Measurements from ENCODE around the gene STRIP1. TPM values are rescaled to one million over a fixed set of nuclear protein-coding genes. Genes with fewer than 3 reads are reported as not detected.

STRIP1 gene
- polyA plus RNA-seq, 3 donors from 2014 or later, result 17.7 to 30.4 (median 19.6) TPM

GRCh38 chr1:109997867-109998229 is 36.6 kb upstream of the STRIP1 start:
- no peak for DNase-seq
- no peak overlapping the region for H3K4me3 Mint-ChIP-seq
- H3K27me3 Mint-ChIP-seq (ENCODE audit: low read depth in 3 of 3), result no peaks in the 10 kb centered on the region
- H3K36me3 Mint-ChIP-seq, result no peaks in the 10 kb centered on the region
- no peaks in the 10 kb centered on the region for H3K9me3 Mint-ChIP-seq
- H3K27ac Mint-ChIP-seq, result no peak overlapping the region
- H3K4me1 Mint-ChIP-seq, result peaks cover 2 to 7% of the 10 kb centered on the region in 2 donors

GRCh38 chr1:110002695-110003094 is 31.7 kb upstream of the STRIP1 start:
- Mint-ChIP-seq H3K9me3 (no peaks in the 10 kb centered on the region), H3K27ac (no peak overlapping the region), H3K27me3 (ENCODE audit: low read depth in 3 of 3) (no peaks in the 10 kb centered on the region)

GRCh38 chr1:110003747-110004428 is 30.5 kb upstream of the STRIP1 start:
- Mint-ChIP-seq H3K36me3 (peaks cover 0 to 6% (median 0%) of the 10 kb centered on the region in 3 donors), H3K27ac (peak overlapping the region in 3 of 6 donors; percentile 14 to 42 (median 28)), H3K9me3 (no peaks in the 10 kb centered on the region), H3K27me3 (ENCODE audit: low read depth in 3 of 3) (no peaks in the 10 kb centered on the region), H3K4me1 (peaks cover 10 to 21% of the 10 kb centered on the region in 2 donors), H3K4me3 (no peak overlapping the region)
- DNase-seq, result no peak

More at GRCh38 chr1:110002695-110003094, 31.7 kb upstream of the STRIP1 start:
- H3K36me3 Mint-ChIP-seq, result peaks cover 0 to 6% (median 0%) of the 10 kb centered on the region in 3 donors
- no peak overlapping the region for H3K4me3 Mint-ChIP-seq
- H3K4me1 Mint-ChIP-seq, result peaks cover 10 to 21% of the 10 kb centered on the region in 2 donors
- no peak for DNase-seq

- Mint-ChIP-seq H3K27me3 (ENCODE audit: low read depth in 3 of 3) (no peaks in the 10 kb centered on the region), H3K36me3 (peaks cover 2 to 8% (median 7%) of the 10 kb centered on the region in 3 donors), H3K9me3 (no peaks in the 10 kb centered on the region), H3K4me1 (peaks cover 10 to 21% of the 10 kb centered on the region in 2 donors), H3K27ac (peak overlapping the region in 2 of 6 donors; percentile 6 to 14), H3K4me3 (no peak overlapping the region)
- no peak for DNase-seq
Measured at GRCh38 chr1:110004583-110004982, 29.8 kb upstream of the STRIP1 start.

- Mint-ChIP-seq H3K9me3 (no peaks in the 10 kb centered on the region), H3K4me3 (no peak overlapping the region), H3K36me3 (peaks cover 9 to 18% (median 13%) of the 10 kb centered on the region in 3 donors), H3K4me1 (peaks cover 10 to 21% of the 10 kb centered on the region in 2 donors), H3K27ac (no peak overlapping the region), H3K27me3 (ENCODE audit: low read depth in 3 of 3) (no peaks in the 10 kb centered on the region)
- no peak for DNase-seq
Measured at GRCh38 chr1:110005971-110006370, 28.5 kb upstream of the STRIP1 start.

GRCh38 chr1:110006516-110006915 is 27.9 kb upstream of the STRIP1 start:
- Mint-ChIP-seq H3K27me3 (ENCODE audit: low read depth in 3 of 3) (no peaks in the 10 kb centered on the region), H3K4me1 (peaks cover 10 to 21% of the 10 kb centered on the region in 2 donors), H3K36me3 (peaks cover 9 to 24% (median 13%) of the 10 kb centered on the region in 3 donors), H3K9me3 (no peaks in the 10 kb centered on the region), H3K4me3 (no peak overlapping the region), H3K27ac (no peak overlapping the region)
- DNase-seq, result no peak

GRCh38 chr1:110007046-110007830 is 27.2 kb upstream of the STRIP1 start:
- Mint-ChIP-seq H3K9me3 (no peaks in the 10 kb centered on the region), H3K27me3 (ENCODE audit: low read depth in 3 of 3) (no peaks in the 10 kb centered on the region), H3K4me3 (no peak overlapping the region), H3K27ac (peak overlapping the region in 1 of 6 donors; percentile 24), H3K4me1 (peaks cover 10 to 21% of the 10 kb centered on the region in 2 donors), H3K36me3 (peaks cover 13 to 29% (median 13%) of the 10 kb centered on the region in 3 donors)
- DNase-seq, result no peak

GRCh38 chr1:110008971-110009565 is 25.4 kb upstream of the STRIP1 start:
- Mint-ChIP-seq H3K4me3 (no peak overlapping the region), H3K27me3 (ENCODE audit: low read depth in 3 of 3) (no peaks in the 10 kb centered on the region), H3K36me3 (peaks cover 16 to 37% (median 20%) of the 10 kb centered on the region in 3 donors), H3K4me1 (peaks cover 5 to 16% of the 10 kb centered on the region in 2 donors), H3K9me3 (no peaks in the 10 kb centered on the region), H3K27ac (no peak overlapping the region)
- no peak for DNase-seq

- Mint-ChIP-seq H3K27me3 (ENCODE audit: low read depth in 3 of 3) (no peaks in the 10 kb centered on the region), H3K27ac (peak overlapping the region in 2 of 6 donors; percentile 50 to 61), H3K4me3 (no peak overlapping the region), H3K36me3 (peaks cover 24 to 58% (median 30%) of the 10 kb centered on the region in 3 donors), H3K4me1 (no peaks in the 10 kb centered on the region), H3K9me3 (no peaks in the 10 kb centered on the region)
- peak in 2 of 3 donors; percentile 13 to 14 for DNase-seq
Measured at GRCh38 chr1:110011527-110012041, 22.8 kb upstream of the STRIP1 start.

- Mint-ChIP-seq H3K36me3 (peaks cover 29 to 63% (median 35%) of the 10 kb centered on the region in 3 donors), H3K9me3 (no peaks in the 10 kb centered on the region)
Measured at GRCh38 chr1:110012100-110012780, 22.2 kb upstream of the STRIP1 start.

GRCh38 chr1:110017792-110018191 is 16.6 kb upstream of the STRIP1 start:
- Mint-ChIP-seq H3K9me3 (no peaks in the 10 kb centered on the region), H3K27me3 (ENCODE audit: low read depth in 3 of 3) (no peaks in the 10 kb centered on the region), H3K4me1 (no peaks in the 10 kb centered on the region), H3K36me3 (peaks cover 44 to 69% (median 45%) of the 10 kb centered on the region in 3 donors), H3K4me3 (no peak overlapping the region), H3K27ac (no peak overlapping the region)
- no peak for DNase-seq

More at GRCh38 chr1:110012100-110012780, 22.2 kb upstream of the STRIP1 start:
- Mint-ChIP-seq H3K4me3 (no peak overlapping the region), H3K27ac (no peak overlapping the region), H3K4me1 (no peaks in the 10 kb centered on the region), H3K27me3 (ENCODE audit: low read depth in 3 of 3) (no peaks in the 10 kb centered on the region)
- no peak for DNase-seq

GRCh38 chr1:110018396-110018795 is 16.0 kb upstream of the STRIP1 start:
- Mint-ChIP-seq H3K4me1 (no peaks in the 10 kb centered on the region), H3K9me3 (no peaks in the 10 kb centered on the region), H3K36me3 (peaks cover 43 to 71% (median 46%) of the 10 kb centered on the region in 3 donors), H3K4me3 (no peak overlapping the region), H3K27ac (no peak overlapping the region), H3K27me3 (ENCODE audit: low read depth in 3 of 3) (no peaks in the 10 kb centered on the region)
- DNase-seq, result no peak

- H3K4me3 Mint-ChIP-seq, result no peak overlapping the region
- no peaks in the 10 kb centered on the region for H3K4me1 Mint-ChIP-seq
- DNase-seq, result no peak
- no peaks in the 10 kb centered on the region for H3K27me3 Mint-ChIP-seq (ENCODE audit: low read depth in 3 of 3)
- no peaks in the 10 kb centered on the region for H3K9me3 Mint-ChIP-seq
- peak overlapping the region in 1 of 6 donors; percentile 41 for H3K27ac Mint-ChIP-seq
- H3K36me3 Mint-ChIP-seq, result peaks cover 41 to 66% (median 57%) of the 10 kb centered on the region in 3 donors
Measured at GRCh38 chr1:110019770-110020169, 14.7 kb upstream of the STRIP1 start.
